GM21360 (cell line): ENCODE results near the gene ANKRD40.
"Not testable (repeated sequence)": the region's sequence is repeated elsewhere in the genome, so short reads cannot be mapped to it uniquely, and the experiment has no call there.

Source experiments
- ATAC-seq: cut with Tn5 transposase; IDR thresholded peaks from one replicate; pipeline ENCODE4 v1.9.1; 2021; ENCODE audit warnings: mild to moderate bottlenecking, moderate library complexity; ENCODE audit not compliant: unreplicated experiment

ANKRD40 gene

GRCh38 chr17:50687200-50688066, 20.3 kb downstream of the ANKRD40 start:
- ATAC-seq = no peak

GRCh38 chr17:50686494-50687199, 21.1 kb downstream of the ANKRD40 start:
- ATAC-seq = no peak

- ATAC-seq = no peak
Observed at GRCh38 chr17:50685691-50686493, 21.8 kb downstream of the ANKRD40 start.

GRCh38 chr17:50685334-50685665, 22.4 kb downstream of the ANKRD40 start:
- ATAC-seq = no peak

- no peak for ATAC-seq
Observed at GRCh38 chr17:50684612-50685333, 22.9 kb downstream of the ANKRD40 start.

- no peak for ATAC-seq
Observed at GRCh38 chr17:50684288-50684611, 23.5 kb downstream of the ANKRD40 start.

GRCh38 chr17:50683434-50684287, 24.1 kb downstream of the ANKRD40 start:
- no peak for ATAC-seq

- no peak for ATAC-seq
Observed at GRCh38 chr17:50682938-50683337, 24.8 kb downstream of the ANKRD40 start.

GRCh38 chr17:50682441-50682840, 25.3 kb downstream of the ANKRD40 start:
- ATAC-seq = no peak

GRCh38 chr17:50681263-50682200, 26.2 kb downstream of the ANKRD40 start:
- no peak for ATAC-seq

GRCh38 chr17:50680543-50681262, 27.0 kb downstream of the ANKRD40 start:
- not testable (repeated sequence) for ATAC-seq

- no peak for ATAC-seq
Observed at GRCh38 chr17:50680126-50680525, 27.6 kb downstream of the ANKRD40 start.

GRCh38 chr17:50679008-50679544, 28.6 kb downstream of the ANKRD40 start:
- no peak for ATAC-seq

GRCh38 chr17:50677851-50678375, 29.8 kb downstream of the ANKRD40 start:
- ATAC-seq = no peak

GRCh38 chr17:50676065-50676975, 31.4 kb downstream of the ANKRD40 start:
- no peak for ATAC-seq

GRCh38 chr17:50675627-50676026, 32.1 kb downstream of the ANKRD40 start:
- no peak for ATAC-seq

GRCh38 chr17:50675190-50675589, 32.5 kb downstream of the ANKRD40 start:
- ATAC-seq = no peak
